Karpas-422 (cell line): ENCODE data around the gene KASH5. TPM values are rescaled to one million over a fixed set of nuclear protein-coding genes. Genes with fewer than 3 reads are reported as not detected.

ENCODE experiments used
- DNase-seq: peaks from one replicate; pipeline ENCODE4 v3.0.0-alpha.2; 2015
- H2AFZ ChIP-seq: fragments of 200-600 bp; sonication (generic); 2 replicates; pipeline ENCODE4 v1.6.1; 2014; ENCODE audit warnings: antibody characterized with exemption, low read length, mixed read lengths
- H3K27ac ChIP-seq: fragments of 200-600 bp; sonication (generic); 2 replicates; pipeline ENCODE4 v1.5.1; 2014; ENCODE audit warnings: mild to moderate bottlenecking, low read length, moderate library complexity
- H3K27me3 ChIP-seq: fragments of 200-600 bp; sonication (generic); 2 replicates; pipeline ENCODE4 v1.6.1; 2014; ENCODE audit warnings: low read length, mixed read lengths
- H3K36me3 ChIP-seq: fragments of 200-600 bp; sonication (generic); 2 replicates; pipeline ENCODE4 v1.6.1; 2014; ENCODE audit warnings: low read length, mixed read lengths; ENCODE audit not compliant: insufficient read depth
- H3K4me1 ChIP-seq: fragments of 200-600 bp; sonication (generic); 2 replicates; pipeline ENCODE4 v1.6.1; 2014; ENCODE audit warnings: mild to moderate bottlenecking, low read length, mixed read lengths
- H3K4me2 ChIP-seq: fragments of 200-600 bp; sonication (generic); 2 replicates; pipeline ENCODE4 v1.6.1; 2014; ENCODE audit warnings: low read length, low read depth, mild to moderate bottlenecking; ENCODE audit not compliant: poor library complexity, severe bottlenecking
- H3K4me3 ChIP-seq: fragments of 200-600 bp; sonication (generic); 2 replicates; pipeline ENCODE4 v1.5.1; 2014; ENCODE audit warnings: mild to moderate bottlenecking, antibody characterized with exemption, low read length, mixed read lengths
- H3K79me2 ChIP-seq: fragments of 200-600 bp; sonication (generic); 2 replicates; pipeline ENCODE4 v1.6.1; 2014; ENCODE audit warnings: mild to moderate bottlenecking, low read length, mixed read lengths
- H3K9ac ChIP-seq: fragments of 200-600 bp; sonication (generic); 2 replicates; pipeline ENCODE4 v1.6.0; 2014; ENCODE audit warnings: low read length
- H3K9me2 ChIP-seq: fragments of 200-600 bp; sonication (generic), shearing (Covaris generic); replicated peaks from 2 replicates; pipeline ENCODE4 v1.6.0; 2014; ENCODE audit warnings: mild to moderate bottlenecking, low read length, moderate library complexity; ENCODE audit not compliant: insufficient read depth
- H3K9me3 ChIP-seq: fragments of 300-700, 200-600 bp; sonication (generic); 2 replicates; pipeline ENCODE4 v1.6.1; 2014; ENCODE audit warnings: low read length, mixed read lengths
- H4K20me1 ChIP-seq: fragments of 200-600 bp; sonication (generic); 2 replicates; pipeline ENCODE4 v1.6.1; 2014; ENCODE audit warnings: mild to moderate bottlenecking, antibody characterized with exemption, low read length, low read depth; ENCODE audit not compliant: insufficient read depth
- total RNA-seq: library from RNA; depleted of rRNA; stranded (reverse); fragments of >200 nt; shearing (Covaris generic); gene quantifications from 2 replicates; pipeline ENCODE4 v1.2.3, GENCODE V29; 2014; ENCODE audit warnings: low replicate concordance

The KASH5 gene
- total RNA-seq, 1 experiment from 2014 or later, result 0.52 TPM

DNA sequence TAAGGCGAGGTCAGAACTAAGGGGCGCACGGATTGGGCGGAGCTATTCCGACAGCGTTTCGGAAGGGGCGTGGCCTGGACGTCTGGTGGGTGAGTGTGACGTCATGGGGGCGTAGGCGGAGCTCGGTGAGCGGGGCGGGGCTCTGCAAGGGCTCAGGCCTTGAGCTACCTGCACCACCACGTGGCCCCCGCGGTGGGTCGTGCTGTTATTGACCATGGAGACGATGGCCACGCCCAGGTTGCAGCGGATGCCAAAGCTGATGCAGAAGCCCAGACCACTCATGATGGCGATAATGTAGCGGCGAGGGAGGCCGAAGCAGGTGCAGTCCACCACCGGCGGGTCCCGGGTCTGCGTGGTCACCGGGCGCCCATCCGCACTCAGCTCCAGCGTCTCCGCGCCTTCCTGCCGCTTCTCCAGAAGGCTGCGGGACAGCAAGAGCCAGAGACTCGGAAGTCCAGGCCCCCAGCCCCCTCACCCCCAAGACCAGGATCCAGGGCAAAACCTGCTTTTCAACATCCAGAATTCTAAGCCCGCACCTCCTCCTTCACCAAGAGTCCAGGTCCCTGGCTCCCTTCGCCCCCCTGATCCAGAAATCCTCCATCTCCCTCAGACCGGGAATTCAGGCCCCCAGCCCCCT, 48.5 kb downstream of the KASH5 start:
- no peak overlapping the region for H3K27ac ChIP-seq
- no peaks in the 10 kb centered on the region for H3K27me3 ChIP-seq
- DNase-seq, result peak; percentile 99
- peak overlapping the region; percentile 33; the same call in 1 of the 2 replicates for H2AFZ ChIP-seq
- H3K4me2 ChIP-seq, result peak overlapping the region; percentile 35
- H3K9me2 ChIP-seq, result no peaks in the 10 kb centered on the region
- H3K4me1 ChIP-seq, result peaks cover 19% of the 10 kb centered on the region
- no peaks in the 10 kb centered on the region for H3K36me3 ChIP-seq
- H3K4me3 ChIP-seq, result no peak overlapping the region; the same call in 1 of the 2 replicates
- no peak overlapping the region for H3K9ac ChIP-seq
- no peaks in the 10 kb centered on the region for H3K79me2 ChIP-seq
- H4K20me1 ChIP-seq, result no peaks in the 10 kb centered on the region
- no peaks in the 10 kb centered on the region for H3K9me3 ChIP-seq

GRCh38 chr19:49437231-49437630, 49.2 kb downstream of the KASH5 start:
- no peaks in the 10 kb centered on the region for H3K79me2 ChIP-seq
- no peaks in the 10 kb centered on the region for H3K36me3 ChIP-seq
- H3K9ac ChIP-seq, result no peak overlapping the region
- H3K27ac ChIP-seq, result no peak overlapping the region
- H3K4me3 ChIP-seq, result no peak overlapping the region
- no peaks in the 10 kb centered on the region for H3K9me3 ChIP-seq
- no peak for DNase-seq
- H3K4me2 ChIP-seq, result no peak overlapping the region
- no peaks in the 10 kb centered on the region for H3K27me3 ChIP-seq
- H3K9me2 ChIP-seq, result no peaks in the 10 kb centered on the region
- no peak overlapping the region for H2AFZ ChIP-seq
- peaks cover 19% of the 10 kb centered on the region for H3K4me1 ChIP-seq
- no peaks in the 10 kb centered on the region for H4K20me1 ChIP-seq

DNA sequence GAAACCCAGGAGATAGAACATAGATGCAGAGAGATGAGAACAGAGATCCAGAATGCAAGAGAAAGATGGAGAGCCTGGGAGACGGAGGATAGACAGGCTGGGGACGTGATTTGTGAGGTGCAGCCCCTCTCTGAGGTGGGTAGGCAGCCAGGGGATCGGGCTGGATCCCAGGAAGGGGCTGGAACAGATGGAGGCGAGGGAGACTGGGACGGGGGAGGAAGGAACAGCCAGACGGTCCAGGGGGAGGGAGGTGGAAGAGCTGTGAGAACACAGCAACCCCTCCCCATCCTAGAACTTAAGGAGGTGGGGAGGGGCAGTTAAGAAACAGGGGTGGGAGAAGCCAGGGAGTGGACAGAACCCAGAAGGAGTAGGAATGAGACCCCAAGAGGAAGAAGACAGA, 50.2 kb downstream of the KASH5 start:
- H3K9ac ChIP-seq, result no peak overlapping the region
- DNase-seq, result no peak
- H4K20me1 ChIP-seq, result no peaks in the 10 kb centered on the region
- no peaks in the 10 kb centered on the region for H3K79me2 ChIP-seq
- H3K4me2 ChIP-seq, result no peak overlapping the region
- H2AFZ ChIP-seq, result no peak overlapping the region
- H3K9me3 ChIP-seq, result no peaks in the 10 kb centered on the region
- no peak overlapping the region for H3K27ac ChIP-seq
- H3K9me2 ChIP-seq, result no peaks in the 10 kb centered on the region
- H3K4me1 ChIP-seq, result peaks cover 29% of the 10 kb centered on the region
- no peaks in the 10 kb centered on the region for H3K36me3 ChIP-seq
- H3K4me3 ChIP-seq, result no peak overlapping the region
- no peaks in the 10 kb centered on the region for H3K27me3 ChIP-seq

GRCh38 chr19:49439836-49440235, 51.8 kb downstream of the KASH5 start:
- Histone ChIP-seq H3K27me3 (no peaks in the 10 kb centered on the region), H3K9me3 (no peaks in the 10 kb centered on the region), H3K4me1 (peaks cover 30% of the 10 kb centered on the region), H4K20me1 (no peaks in the 10 kb centered on the region), H3K4me3 (no peak overlapping the region), H3K9me2 (no peaks in the 10 kb centered on the region), H3K4me2 (no peak overlapping the region), H3K9ac (no peak overlapping the region), H2AFZ (no peak overlapping the region), H3K36me3 (no peaks in the 10 kb centered on the region), H3K27ac (no peak overlapping the region), H3K79me2 (no peaks in the 10 kb centered on the region)
- no peak for DNase-seq

DNA sequence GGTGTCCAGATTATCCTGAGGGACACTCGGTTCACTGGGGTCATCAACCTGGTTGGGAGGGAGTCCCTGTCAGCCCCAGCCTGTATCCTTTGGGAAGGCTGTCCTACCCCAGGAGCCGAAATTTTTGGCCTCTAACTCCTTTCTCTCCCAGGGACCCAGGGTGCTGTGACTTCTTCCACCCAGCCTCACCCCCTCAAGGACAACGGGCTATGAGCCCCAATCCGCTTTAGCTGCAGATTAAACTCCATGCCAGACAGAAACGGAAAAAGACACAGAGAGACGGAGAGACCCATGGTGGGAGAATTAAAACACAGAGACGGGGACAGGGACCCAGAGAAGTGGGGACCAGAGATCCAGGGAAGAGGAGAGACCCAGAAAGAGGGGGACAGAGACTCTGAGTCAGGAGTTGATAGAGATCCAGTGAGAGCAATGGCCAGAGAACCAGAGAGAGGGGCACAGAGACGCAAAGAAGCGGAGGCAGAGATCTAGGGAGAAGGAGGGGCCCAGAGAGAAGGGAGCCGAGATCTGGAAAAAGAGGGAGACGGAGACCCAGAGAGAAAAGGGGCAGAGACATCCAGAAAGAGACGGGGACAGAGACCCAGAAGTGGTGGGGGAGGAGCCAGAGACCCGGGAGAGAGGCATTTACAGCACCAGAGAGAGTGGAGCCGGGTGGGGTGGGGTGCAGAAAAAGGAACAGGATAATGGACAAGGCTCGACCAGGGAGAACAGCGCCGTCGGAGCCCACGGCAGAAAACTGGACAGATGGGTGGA, 52.6 kb downstream of the KASH5 start:
- no peak overlapping the region for H3K27ac ChIP-seq
- H3K27me3 ChIP-seq, result no peaks in the 10 kb centered on the region
- H3K4me1 ChIP-seq, result peaks cover 30% of the 10 kb centered on the region
- H3K36me3 ChIP-seq, result no peaks in the 10 kb centered on the region
- no peaks in the 10 kb centered on the region for H3K79me2 ChIP-seq
- no peaks in the 10 kb centered on the region for H3K9me2 ChIP-seq
- H4K20me1 ChIP-seq, result no peaks in the 10 kb centered on the region
- H3K4me3 ChIP-seq, result no peak overlapping the region
- no peak overlapping the region for H3K4me2 ChIP-seq
- DNase-seq, result no peak
- H3K9me3 ChIP-seq, result no peaks in the 10 kb centered on the region
- no peak overlapping the region for H3K9ac ChIP-seq
- H2AFZ ChIP-seq, result no peak overlapping the region

DNA sequence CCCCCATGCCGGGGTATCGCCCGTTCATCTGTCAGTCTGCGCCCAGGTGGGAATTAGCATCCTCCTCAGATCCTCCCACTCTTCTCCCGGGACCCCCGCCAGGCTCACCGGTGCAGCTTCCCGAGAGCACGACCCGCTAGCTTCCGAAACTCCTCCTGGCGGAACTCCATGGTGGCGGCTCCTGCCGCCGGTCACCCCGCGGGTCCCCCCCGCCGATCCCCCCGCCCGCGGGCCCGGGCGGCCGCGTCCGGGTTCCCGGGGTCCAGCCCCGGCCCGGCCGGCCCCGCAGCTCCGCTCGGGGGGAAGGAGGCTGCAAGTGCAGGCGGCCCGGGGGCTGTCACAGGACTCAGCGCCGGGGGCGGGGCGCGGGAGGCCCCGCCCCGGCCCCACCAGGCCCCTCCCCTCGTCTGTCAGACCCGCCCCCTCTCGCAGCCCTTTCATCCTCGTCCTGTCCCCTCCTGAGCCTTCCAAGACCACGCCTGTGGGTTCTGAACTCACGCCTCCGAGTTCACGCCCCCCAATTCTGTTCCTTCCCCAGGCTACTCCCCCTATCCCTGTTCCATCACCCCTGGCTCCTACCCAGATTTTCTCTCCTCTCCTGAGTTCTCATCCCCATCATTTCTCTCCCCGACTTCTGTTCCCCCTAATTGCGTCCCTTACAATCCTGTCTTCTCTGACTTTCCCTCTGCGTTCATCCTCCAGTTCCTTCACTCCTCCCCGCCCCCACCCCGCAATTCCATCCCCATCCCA, 53.3 kb downstream of the KASH5 start, which contains the start of gene SLC17A7:
Gene SLC17A7, minus strand, starts transcription at position 318 of the 750 bp plus-strand sequence. Its CDS starts 148 bp downstream, at position 170.
- no peaks in the 10 kb centered on the region for H3K9me3 ChIP-seq
- no peaks in the 10 kb centered on the region for H3K9me2 ChIP-seq
- H3K79me2 ChIP-seq, result no peaks in the 10 kb centered on the region
- H3K9ac ChIP-seq, result peak within 1 kb of the TSS; percentile 81
- no peaks in the 10 kb centered on the region for H4K20me1 ChIP-seq
- H3K4me1 ChIP-seq, result peaks cover 23% of the 10 kb centered on the region
- no peak within 1 kb of the TSS for H3K27ac ChIP-seq
- peak within 1 kb of the TSS; percentile 94 for H3K4me2 ChIP-seq
- H3K27me3 ChIP-seq, result no peaks in the 10 kb centered on the region
- peak within 1 kb of the TSS; percentile 76; the same call in 1 of the 2 replicates for H3K4me3 ChIP-seq
- H3K36me3 ChIP-seq, result peaks cover under 1% of the 10 kb centered on the region; the same call in 1 of the 2 replicates
- DNase-seq, result peak; percentile 78
- H2AFZ ChIP-seq, result peak within 1 kb of the TSS; percentile 18; the same call in 1 of the 2 replicates

DNA sequence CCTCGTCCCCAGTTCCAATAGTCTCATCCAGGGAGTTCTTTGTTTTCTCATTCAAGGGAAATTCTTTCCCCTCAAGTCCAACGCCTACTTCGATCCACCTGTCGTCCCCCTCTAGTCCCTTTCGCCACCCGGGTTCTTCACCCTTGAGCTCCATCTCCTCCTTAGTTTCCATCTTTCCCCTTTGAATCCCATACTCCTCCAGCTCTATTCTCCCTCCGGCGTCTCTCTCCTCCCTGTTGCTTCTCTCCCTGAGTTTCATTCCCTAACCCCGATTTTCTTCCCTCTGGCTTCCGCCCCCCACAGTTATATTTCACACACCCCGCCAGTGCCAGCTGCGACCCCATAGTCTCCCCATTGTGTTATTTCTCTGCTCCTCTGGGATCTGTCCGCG, 53.9 kb downstream of the KASH5 start:
- no peak overlapping the region; the same call in 1 of the 2 replicates for H3K9ac ChIP-seq
- H3K9me3 ChIP-seq, result no peaks in the 10 kb centered on the region
- peaks cover 6% of the 10 kb centered on the region; the same call in 1 of the 2 replicates for H3K36me3 ChIP-seq
- no peaks in the 10 kb centered on the region for H3K79me2 ChIP-seq
- no peak overlapping the region for H3K27ac ChIP-seq
- H3K4me1 ChIP-seq, result peaks cover 21% of the 10 kb centered on the region
- H3K4me3 ChIP-seq, result no peak overlapping the region
- no peaks in the 10 kb centered on the region for H4K20me1 ChIP-seq
- no peaks in the 10 kb centered on the region for H3K9me2 ChIP-seq
- peak overlapping the region; percentile 94 for H3K4me2 ChIP-seq
- no peak overlapping the region for H2AFZ ChIP-seq
- no peak for DNase-seq
- no peaks in the 10 kb centered on the region for H3K27me3 ChIP-seq

DNA sequence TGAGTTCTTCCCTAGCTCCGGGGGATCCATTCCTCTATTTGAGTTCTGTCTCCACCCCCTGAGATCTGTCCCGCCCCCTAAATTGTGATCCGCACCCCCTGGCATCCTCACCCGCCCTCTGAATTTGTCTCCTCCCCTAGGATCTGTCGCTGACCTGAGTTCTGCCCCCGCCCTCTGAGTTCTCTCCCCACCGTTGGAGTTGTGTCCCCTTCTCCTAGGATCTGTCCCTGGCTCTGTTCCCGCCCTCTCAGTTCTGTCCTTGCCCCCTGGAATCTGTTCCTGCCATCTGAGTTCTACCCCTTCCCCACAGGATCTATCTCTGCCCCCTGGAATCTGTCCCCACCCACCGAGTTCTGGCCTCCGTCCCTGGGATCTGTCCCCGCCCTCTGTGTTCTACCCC, 54.3 kb downstream of the KASH5 start:
- Histone ChIP-seq H3K36me3 (peaks cover 10% of the 10 kb centered on the region; the same call in 1 of the 2 replicates), H3K27ac (no peak overlapping the region), H2AFZ (peak overlapping the region; percentile 18; the same call in 1 of the 2 replicates), H4K20me1 (no peaks in the 10 kb centered on the region), H3K79me2 (no peaks in the 10 kb centered on the region), H3K9ac (peak overlapping the region; percentile 81), H3K9me3 (no peaks in the 10 kb centered on the region), H3K4me3 (peak overlapping the region; percentile 76), H3K27me3 (no peaks in the 10 kb centered on the region), H3K4me2 (peak overlapping the region; percentile 94), H3K9me2 (no peaks in the 10 kb centered on the region), H3K4me1 (peaks cover 25% of the 10 kb centered on the region)
- peak; percentile 83 for DNase-seq
